CD4-positive, alpha-beta T cell (primary cell): Measurements from ENCODE around the gene ITGA7. TPM values are rescaled to one million over a fixed set of nuclear protein-coding genes. Genes with fewer than 3 reads are reported as not detected.

ENCODE experiments used
- ATAC-seq: fragments of 200-7000 bp; cut with Tn5 transposase; one replicate; pipeline ENCODE4 v1.10.0; 2022; ENCODE audit warnings: mild to moderate bottlenecking; ENCODE audit not compliant: poor library complexity
- CTCF ChIA-PET: fragments of 350-600 bp; sonication (Branson Sonifier 250); formaldehyde crosslinking; loops from one replicate; lab custom pipeline; 2021; ENCODE audit warnings: antibody characterized with exemption, inconsistent platforms; lab: Charles Lee
- POLR2A ChIA-PET: fragments of 350-600 bp; sonication (Branson Sonifier 250); formaldehyde crosslinking; loops from one replicate; lab custom pipeline; 2021; ENCODE audit warnings: antibody characterized with exemption, inconsistent platforms; lab: Charles Lee
- DNase-seq, 14 experiments: peaks; one replicate each; pipeline ENCODE4 v3.0.0-alpha.2; 2013 to 2020; ENCODE audit warnings: mixed read lengths in 2 of 14
- H3K27ac ChIP-seq, 2 donors: one replicate each; pipeline versions ENCODE4 v1.5.1 to v1.7.0; 2013; ENCODE audit warnings: low read length in 2 of 2, low read depth in 1 of 2, mild to moderate bottlenecking in 1 of 2
- H3K27me3 ChIP-seq, 2 experiments: 1 replicate in 1 of 2; 2 replicates in 1 of 2; pipeline versions ENCODE4 v1.6.1 to v1.7.0; 2013; ENCODE audit warnings: low read length in 2 of 2, control low read depth in 1 of 2, mild to moderate bottlenecking in 1 of 2, moderate library complexity in 1 of 2; ENCODE audit not compliant: insufficient read depth in 2 of 2, control insufficient read depth in 1 of 2
- H3K36me3 ChIP-seq: one replicate; pipeline ENCODE4 v1.6.1; 2013; ENCODE audit warnings: low read length, control low read depth; ENCODE audit not compliant: insufficient read depth
- H3K4me1 ChIP-seq: one replicate; pipeline ENCODE4 v1.6.1; 2013; ENCODE audit warnings: low read length, control low read depth; ENCODE audit not compliant: insufficient read depth
- H3K4me3 ChIP-seq: one replicate; pipeline ENCODE4 v1.5.1; 2013; ENCODE audit warnings: mild to moderate bottlenecking, low read length, moderate library complexity
- H3K9me3 ChIP-seq, 2 experiments: 1 replicate in 1 of 2; 2 replicates in 1 of 2; pipeline versions ENCODE4 v1.6.1 to v1.7.0; 2013; ENCODE audit warnings: low read length in 2 of 2, mild to moderate bottlenecking in 2 of 2, control low read depth in 1 of 2, moderate library complexity in 1 of 2; ENCODE audit not compliant: control insufficient read depth in 1 of 2, insufficient read depth in 1 of 2
- H3K27ac Mint-ChIP-seq: one replicate; pipeline ENCODE4 v1.8.0; 2020; ENCODE audit warnings: mixed read lengths
- H3K27me3 Mint-ChIP-seq: one replicate; pipeline ENCODE4 v1.8.0; 2021; ENCODE audit warnings: mixed read lengths
- H3K36me3 Mint-ChIP-seq: one replicate; pipeline ENCODE4 v1.8.0; 2021; ENCODE audit warnings: low read depth, mixed read lengths
- H3K4me1 Mint-ChIP-seq: one replicate; pipeline ENCODE4 v1.8.0; 2021; ENCODE audit warnings: low read depth, mixed read lengths
- H3K4me3 Mint-ChIP-seq: one replicate; pipeline ENCODE4 v1.8.0; 2020; ENCODE audit warnings: mild to moderate bottlenecking, mixed read lengths
- H3K9me3 Mint-ChIP-seq: one replicate; pipeline ENCODE4 v1.8.0; 2020; ENCODE audit warnings: mixed read lengths
- intact Hi-C, 2 experiments: fragments of 100-400 bp; cut with DNase I in 1 of 2; cut with micrococcal nuclease in 1 of 2; formaldehyde crosslinking; loops; one replicate each; pipeline versions ENCODE4 v1.15.1 to v1.9.0; 2023 to 2025; cut with DNase I, micrococcal nuclease
- total RNA-seq, 174 experiments: library from RNA in 2 of 174; stranded (reverse) in 2 of 174; gene quantifications; one replicate each; pipeline ENCODE4 v1.2.3 and lab custom pipeline; 2021 to 2026
- TF ChIP-seq, protein P1 (sequence below): fragments of 200-600 bp; IDR thresholded peaks from one replicate; pipeline ENCODE4 v1.8.0; 2022; ENCODE audit warnings: antibody characterized with exemption, mild to moderate bottlenecking

The ITGA7 gene
- total RNA-seq, 2 experiments from 2014 or later: 1.2 to 1.6 TPM

DNA sequence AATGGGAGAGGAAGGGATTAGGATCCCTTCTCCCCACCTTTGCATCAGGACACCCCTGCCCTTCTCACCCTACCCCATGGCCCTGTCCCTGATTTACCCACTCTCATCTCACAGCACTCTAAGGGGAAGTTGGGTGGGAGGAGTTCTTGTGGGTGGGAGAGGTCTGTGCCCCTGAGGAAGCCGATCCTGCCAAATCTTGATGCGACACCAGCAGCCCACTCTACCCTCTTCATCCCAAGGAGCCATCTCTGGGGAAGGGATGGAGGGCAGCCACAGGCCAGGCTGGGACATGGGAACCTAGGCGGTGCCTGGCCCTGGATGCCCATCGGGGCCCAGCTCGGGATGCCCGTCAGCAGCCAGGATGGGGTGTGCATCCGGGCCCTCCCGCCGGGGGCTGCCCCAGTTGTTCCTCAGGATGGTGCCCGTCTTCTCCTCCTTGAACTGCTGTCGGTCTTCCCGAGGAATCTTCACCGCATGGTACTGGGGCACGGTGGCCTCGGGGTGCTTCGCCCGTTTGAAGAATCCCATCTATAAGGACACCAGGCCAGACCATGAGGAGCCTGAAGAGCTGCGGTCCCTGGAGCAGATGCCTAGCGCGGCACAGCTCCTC is 22.8 kb downstream of the ITGA7 start:
- peaks cover 38% of the 10 kb centered on the region for H3K27me3 Mint-ChIP-seq
- TF ChIP-seq, protein P1, sequence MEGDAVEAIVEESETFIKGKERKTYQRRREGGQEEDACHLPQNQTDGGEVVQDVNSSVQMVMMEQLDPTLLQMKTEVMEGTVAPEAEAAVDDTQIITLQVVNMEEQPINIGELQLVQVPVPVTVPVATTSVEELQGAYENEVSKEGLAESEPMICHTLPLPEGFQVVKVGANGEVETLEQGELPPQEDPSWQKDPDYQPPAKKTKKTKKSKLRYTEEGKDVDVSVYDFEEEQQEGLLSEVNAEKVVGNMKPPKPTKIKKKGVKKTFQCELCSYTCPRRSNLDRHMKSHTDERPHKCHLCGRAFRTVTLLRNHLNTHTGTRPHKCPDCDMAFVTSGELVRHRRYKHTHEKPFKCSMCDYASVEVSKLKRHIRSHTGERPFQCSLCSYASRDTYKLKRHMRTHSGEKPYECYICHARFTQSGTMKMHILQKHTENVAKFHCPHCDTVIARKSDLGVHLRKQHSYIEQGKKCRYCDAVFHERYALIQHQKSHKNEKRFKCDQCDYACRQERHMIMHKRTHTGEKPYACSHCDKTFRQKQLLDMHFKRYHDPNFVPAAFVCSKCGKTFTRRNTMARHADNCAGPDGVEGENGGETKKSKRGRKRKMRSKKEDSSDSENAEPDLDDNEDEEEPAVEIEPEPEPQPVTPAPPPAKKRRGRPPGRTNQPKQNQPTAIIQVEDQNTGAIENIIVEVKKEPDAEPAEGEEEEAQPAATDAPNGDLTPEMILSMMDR: no peak
- H3K9me3 Mint-ChIP-seq: no peaks in the 10 kb centered on the region
- no peak overlapping the region for H3K4me3 ChIP-seq
- ATAC-seq (no peak), DNase-seq (no peak)
- peaks cover 9 to 10% of the 10 kb centered on the region in 2 experiments for H3K27me3 ChIP-seq
- no peak overlapping the region for H3K27ac ChIP-seq
- POLR2A ChIA-PET: no interaction called here
- CTCF ChIA-PET: no interaction called here
- no peaks in the 10 kb centered on the region for H3K36me3 Mint-ChIP-seq
- H3K4me1 Mint-ChIP-seq: peaks cover 17% of the 10 kb centered on the region
- H3K9me3 ChIP-seq: no peaks in the 10 kb centered on the region
- H3K27ac Mint-ChIP-seq: no peak overlapping the region
- intact Hi-C loops: no loop called here
- H3K4me3 Mint-ChIP-seq: no peak overlapping the region
- no peaks in the 10 kb centered on the region for H3K36me3 ChIP-seq
- H3K4me1 ChIP-seq: peaks cover 15% of the 10 kb centered on the region

DNA sequence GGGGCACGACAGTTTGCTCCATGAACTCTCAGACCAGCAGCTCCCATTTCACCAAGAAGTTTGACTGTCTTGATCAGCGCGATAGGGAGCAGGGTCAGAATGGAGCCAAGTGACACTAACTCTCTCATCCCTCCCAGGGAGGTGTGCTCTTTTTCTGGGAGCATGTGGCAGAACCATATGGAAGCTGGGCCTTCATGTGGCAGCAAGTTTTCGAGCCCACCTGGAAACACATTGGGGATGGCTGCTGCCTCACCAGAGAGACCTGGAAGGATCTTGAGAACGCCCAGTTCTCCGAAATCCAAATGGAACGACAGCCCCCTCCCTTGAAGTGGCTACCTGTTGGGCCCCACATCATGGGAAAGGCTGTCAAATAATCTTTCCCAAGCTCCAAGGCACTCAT is 24.0 kb downstream of the ITGA7 start:
- CTCF ChIA-PET: no interaction called here
- intact Hi-C loops: no loop called here
- Mint-ChIP-seq H3K27me3 (peaks cover 50% of the 10 kb centered on the region), H3K27ac (no peak overlapping the region), H3K4me1 (peaks cover 17% of the 10 kb centered on the region), H3K36me3 (no peaks in the 10 kb centered on the region), H3K9me3 (no peaks in the 10 kb centered on the region), H3K4me3 (no peak overlapping the region)
- Histone ChIP-seq H3K4me3 (no peak overlapping the region), H3K27me3 (peaks cover 9 to 16% of the 10 kb centered on the region in 2 experiments), H3K9me3 (no peaks in the 10 kb centered on the region), H3K4me1 (peaks cover 15% of the 10 kb centered on the region), H3K27ac (no peak overlapping the region), H3K36me3 (no peaks in the 10 kb centered on the region)
- DNase-seq (no peak), ATAC-seq (no peak)
- TF ChIP-seq, protein P1: no peak
- POLR2A ChIA-PET: no interaction called here

DNA sequence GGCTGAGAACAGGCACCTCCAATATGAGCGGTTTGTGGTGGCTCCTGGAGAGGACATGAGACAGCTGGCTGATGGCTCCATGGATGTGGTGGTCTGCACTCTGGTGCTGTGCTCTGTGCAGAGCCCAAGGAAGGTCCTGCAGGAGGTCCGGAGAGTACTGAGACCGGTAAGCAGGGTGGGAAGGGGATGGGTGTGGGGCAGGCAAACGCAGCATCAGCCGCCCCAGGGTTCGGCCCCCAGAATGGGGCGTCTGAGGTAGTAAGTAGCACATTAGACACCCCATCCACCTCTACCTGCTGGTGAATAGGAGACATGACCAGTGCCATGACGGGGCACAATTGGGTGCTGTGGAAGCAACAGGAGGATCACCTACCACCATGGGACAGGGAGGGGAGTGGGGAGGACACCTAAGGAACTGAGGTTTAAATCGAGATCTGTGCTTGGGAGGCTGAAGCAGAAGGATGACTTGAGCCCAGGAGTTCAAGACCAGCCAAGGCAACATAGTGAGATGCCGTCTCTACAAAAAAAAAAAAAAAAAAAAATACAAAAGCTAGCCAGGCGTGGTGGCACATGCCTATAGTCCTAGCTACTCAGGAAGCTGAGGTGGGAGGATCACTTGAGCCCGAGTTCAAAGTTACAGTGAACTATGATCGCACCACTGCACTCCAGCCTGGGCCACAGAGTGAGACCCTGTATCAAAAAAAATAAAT is 25.5 kb downstream of the ITGA7 start:
- Mint-ChIP-seq H3K4me3 (no peak overlapping the region), H3K36me3 (no peaks in the 10 kb centered on the region), H3K27ac (no peak overlapping the region), H3K4me1 (peaks cover 17% of the 10 kb centered on the region), H3K27me3 (peaks cover 51% of the 10 kb centered on the region), H3K9me3 (no peaks in the 10 kb centered on the region)
- H3K27me3 ChIP-seq: peaks cover 9 to 16% of the 10 kb centered on the region in 2 experiments
- H3K4me1 ChIP-seq: peaks cover 9% of the 10 kb centered on the region
- H3K36me3 ChIP-seq: no peaks in the 10 kb centered on the region
- ChIA-PET CTCF (no interaction called here), POLR2A (no interaction called here)
- DNase-seq (no peak), ATAC-seq (no peak)
- no peak overlapping the region for H3K4me3 ChIP-seq
- no peak overlapping the region for H3K27ac ChIP-seq
- TF ChIP-seq, protein P1: no peak
- H3K9me3 ChIP-seq: no peaks in the 10 kb centered on the region
- intact Hi-C loops: no loop called here
